T47D (cell line): Measurements from ENCODE around the gene ACSF3.
A peak's percentile ranks its signal among the peaks of the same experiment; 100 is the strongest.
"Not testable (repeated sequence)": the region's sequence is repeated elsewhere in the genome, so short reads cannot be mapped to it uniquely, and the experiment has no call there.

ENCODE experiments used
- DNase-seq, 2 experiments: peaks; one replicate each; pipeline versions ENCODE4 v3.0.0 to v3.0.0-alpha.2; 2011 to 2012; ENCODE audit warnings: low read depth in 1 of 2, low spot score in 1 of 2
- JUND ChIP-seq: IDR thresholded peaks from 2 replicates; pipeline ENCODE4 v1.6.1; 2012; ENCODE audit warnings: low read depth
- in situ Hi-C: cut with HindIII; loops from 2 replicates; pipeline ENCODE4 v1.10.0; 2016; ENCODE audit warnings: low sequenced_read_pairs, low pct_unique_long_range_greater_than_20kb

The ACSF3 gene

DNA sequence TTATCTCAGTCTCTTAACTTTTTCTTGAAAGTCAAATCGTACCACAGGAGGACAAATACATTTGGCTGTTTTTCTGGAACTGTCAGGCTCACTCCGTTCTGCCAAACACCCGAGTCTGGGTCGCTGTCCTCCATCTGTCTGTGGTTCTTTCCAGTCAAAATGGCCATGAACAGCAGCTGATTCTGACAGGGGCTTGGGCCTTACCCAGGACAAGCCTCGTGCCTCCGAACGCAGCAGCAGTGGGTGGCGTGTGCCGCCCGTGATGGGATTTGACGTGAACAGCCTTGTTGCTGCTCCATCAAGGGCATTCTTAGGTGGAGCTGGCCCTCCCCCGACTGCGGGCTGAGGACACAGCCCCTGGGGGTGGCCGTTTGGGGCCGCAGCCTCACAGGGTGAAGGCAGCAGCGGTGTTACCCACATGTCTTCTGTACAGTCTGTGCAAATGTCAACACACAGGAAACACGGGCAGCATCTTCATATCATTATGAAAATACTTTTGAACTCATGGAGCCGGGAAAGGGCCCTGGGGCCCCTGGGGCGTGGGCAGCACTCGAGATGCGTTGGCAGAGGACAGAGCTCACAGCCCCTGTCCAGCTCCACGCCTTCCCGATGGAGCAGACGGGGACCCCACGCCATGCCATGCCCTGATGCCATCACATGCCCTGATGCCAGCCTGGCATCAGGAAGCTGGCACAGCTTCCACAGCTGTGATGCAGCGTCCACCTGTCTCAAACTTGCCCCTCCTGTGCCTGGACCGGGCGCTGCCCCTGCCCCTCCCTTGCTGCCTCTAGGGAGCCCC lies 8.6 kb upstream of the ACSF3 start:
- no peak for DNase-seq
- TF ChIP-seq JUND: no peak
- in situ Hi-C loops: no loop called here

DNA sequence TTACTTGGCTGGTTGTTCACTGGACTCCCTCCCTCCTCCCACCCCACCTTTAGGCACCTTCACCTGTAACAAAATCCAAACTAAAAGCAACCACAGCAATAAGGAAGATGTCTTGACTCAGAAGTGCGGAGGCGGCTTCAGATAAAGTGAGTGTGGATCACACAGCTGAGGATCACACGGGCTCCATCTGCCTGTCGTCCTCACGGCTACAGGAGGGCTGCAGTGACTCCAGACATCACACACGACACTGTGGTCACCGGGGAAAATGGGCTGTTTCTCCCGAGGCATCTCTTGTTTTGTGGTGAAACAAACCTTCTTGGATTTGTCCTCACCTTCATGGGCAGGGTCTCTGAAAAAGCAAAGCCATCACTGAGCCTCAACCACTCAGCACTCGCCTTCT lies 7.9 kb upstream of the ACSF3 start:
- in situ Hi-C loops: no loop called here
- DNase-seq: no peak
- no peak for TF ChIP-seq JUND

DNA sequence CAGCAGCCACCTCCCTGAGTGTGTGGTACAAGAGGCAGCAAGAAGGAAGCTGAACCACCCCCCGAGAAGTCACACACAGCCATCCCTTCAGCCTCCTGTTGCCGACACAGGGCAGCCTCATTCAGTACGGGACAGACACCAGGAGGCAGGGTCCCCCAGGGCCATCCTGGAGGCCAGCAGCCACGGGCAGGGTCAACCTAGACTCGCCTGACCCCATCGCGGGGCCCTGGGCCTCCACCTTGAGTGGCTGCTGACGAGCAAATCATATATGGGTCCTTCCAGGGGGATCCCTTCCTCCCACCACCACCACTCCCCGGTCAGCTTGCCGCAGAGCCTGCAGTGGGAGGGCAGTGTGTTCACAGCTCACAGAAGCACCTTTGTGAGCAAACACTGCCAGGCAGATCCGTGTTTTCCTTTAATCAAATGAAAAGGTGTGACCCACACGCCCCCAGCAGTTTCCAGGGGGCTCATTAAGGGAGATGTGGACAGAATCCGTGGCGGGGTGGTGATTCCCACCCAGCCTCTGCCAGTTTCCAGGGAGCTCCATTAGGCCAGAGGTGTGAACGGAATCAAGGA lies 5.6 kb upstream of the ACSF3 start:
- in situ Hi-C loops: no loop called here
- no peak for TF ChIP-seq JUND
- DNase-seq: no peak

DNA sequence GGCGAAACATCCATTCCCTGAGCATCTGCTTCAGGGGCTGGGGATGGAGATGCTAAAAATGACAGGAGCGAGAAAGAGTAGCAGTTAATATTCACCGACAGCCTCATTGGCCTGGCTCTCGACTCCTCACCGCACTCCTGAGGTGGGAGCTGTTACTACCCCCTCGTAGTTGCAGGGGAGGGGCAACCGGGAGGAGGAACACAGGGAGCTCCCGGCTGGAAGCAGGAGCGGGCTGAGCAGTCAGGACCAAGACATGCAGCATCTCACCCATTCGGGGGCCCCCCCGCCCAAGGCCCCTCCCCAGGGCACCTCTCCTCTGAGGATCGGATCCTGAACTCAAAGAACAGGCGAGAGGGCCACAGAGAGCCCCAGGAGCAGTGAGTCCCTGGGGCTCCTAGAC lies 4.5 kb upstream of the ACSF3 start:
- no peak for TF ChIP-seq JUND
- no peak for DNase-seq
- in situ Hi-C loops: no loop called here

DNA sequence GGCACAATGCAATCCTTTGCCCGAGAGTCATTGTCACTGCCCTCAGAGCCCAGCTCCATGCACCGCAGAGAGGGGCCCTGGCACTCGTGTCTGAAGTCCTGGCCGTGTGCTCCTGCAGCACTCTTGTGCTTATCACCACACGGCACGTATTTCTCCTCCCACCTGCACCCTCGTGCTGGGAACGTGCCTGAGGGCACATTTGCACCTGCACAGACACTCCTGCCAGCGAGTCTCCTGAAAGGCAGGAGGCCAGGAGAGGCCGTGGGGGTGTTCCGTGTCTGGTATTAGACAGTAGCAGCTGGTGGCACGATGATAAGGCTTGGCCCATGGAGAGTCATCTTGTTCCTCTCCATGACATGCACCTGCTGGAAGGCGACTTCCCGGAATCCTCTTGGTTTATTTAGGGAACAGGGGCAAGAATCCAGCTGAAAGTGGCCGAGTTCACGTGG lies 3.4 kb upstream of the ACSF3 start:
- no peak for DNase-seq
- in situ Hi-C loops: no loop called here
- no peak for TF ChIP-seq JUND

DNA sequence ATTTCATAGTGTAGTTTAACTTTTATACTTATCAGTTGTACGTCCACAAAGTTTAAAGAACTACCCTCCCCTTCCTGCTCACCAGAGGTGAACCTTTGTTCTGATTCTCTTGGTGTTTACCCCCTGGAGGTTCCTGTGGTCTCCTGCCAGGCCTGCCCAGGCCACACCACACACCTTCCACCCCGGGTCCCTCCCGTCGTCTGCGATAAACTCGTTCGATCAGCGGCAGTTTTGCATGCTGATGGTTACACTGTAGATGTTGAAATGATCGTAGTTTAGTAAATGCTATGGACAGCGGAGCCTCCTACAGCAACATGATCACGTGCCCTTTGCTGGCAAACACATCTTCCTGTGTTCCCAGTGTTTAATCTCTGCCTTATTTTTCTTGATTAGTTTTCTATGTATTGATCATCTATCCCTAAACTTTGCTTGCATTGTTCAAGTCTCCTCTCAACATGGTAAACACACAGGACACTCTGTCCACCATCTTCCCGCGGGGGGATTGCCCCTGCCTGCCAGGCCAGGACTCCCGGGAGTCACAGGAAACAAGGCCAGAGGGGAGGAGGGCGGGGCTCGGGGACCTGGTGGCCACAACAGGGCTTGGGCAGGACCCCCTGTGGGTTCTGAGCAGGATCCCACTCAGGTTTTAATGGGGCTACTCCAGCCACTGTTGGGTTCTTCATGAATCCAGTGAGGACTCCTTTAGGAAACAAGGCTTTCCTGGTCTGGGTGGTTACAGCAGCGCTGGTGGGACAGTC lies 2.8 kb upstream of the ACSF3 start:
- no peak for TF ChIP-seq JUND
- no peak for DNase-seq
- in situ Hi-C loops: no loop called here

DNA sequence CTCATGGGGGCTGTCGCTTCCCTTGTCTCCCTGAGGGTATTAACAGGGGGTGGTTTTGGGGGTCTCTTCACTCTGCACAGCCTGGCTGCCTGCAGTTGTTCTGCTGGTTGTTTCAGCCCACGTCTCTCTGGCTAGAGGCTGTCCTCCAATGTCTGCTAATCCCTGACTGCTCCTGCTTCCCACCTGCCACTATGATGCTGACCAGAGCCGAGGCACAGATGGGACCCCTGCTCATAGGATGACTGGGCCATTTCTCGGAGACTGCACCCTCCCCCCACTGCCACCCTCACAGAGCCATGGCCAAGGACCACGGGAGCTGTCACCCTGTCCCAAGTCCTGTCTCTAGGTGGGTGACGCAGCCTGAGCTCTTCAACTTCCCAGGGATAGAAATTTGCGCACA lies 1.6 kb upstream of the ACSF3 start:
- in situ Hi-C loops: no loop called here
- no peak for TF ChIP-seq JUND

DNA sequence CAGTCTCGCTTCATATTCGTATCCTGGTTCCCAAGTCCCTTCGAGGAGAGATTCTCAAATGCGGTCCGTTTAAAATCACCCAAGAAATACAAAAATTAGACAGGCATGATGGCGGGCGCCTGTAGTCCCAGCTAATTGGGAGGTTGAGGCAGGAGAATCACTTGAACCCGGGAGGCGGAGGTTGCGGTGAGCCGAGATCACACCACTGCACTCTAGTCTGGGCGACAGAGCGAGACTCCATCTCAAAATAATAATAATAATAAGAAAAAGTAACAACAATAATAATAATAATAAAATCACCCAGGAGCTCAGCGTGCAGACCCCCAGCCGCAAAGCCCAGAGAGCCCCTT lies 425 bp upstream of the ACSF3 start:
- DNase-seq, in situ Hi-C loops: not testable (repeated sequence)

More for the DNA sequence above, 1.6 kb upstream of the ACSF3 start:
- no peak for DNase-seq

DNA sequence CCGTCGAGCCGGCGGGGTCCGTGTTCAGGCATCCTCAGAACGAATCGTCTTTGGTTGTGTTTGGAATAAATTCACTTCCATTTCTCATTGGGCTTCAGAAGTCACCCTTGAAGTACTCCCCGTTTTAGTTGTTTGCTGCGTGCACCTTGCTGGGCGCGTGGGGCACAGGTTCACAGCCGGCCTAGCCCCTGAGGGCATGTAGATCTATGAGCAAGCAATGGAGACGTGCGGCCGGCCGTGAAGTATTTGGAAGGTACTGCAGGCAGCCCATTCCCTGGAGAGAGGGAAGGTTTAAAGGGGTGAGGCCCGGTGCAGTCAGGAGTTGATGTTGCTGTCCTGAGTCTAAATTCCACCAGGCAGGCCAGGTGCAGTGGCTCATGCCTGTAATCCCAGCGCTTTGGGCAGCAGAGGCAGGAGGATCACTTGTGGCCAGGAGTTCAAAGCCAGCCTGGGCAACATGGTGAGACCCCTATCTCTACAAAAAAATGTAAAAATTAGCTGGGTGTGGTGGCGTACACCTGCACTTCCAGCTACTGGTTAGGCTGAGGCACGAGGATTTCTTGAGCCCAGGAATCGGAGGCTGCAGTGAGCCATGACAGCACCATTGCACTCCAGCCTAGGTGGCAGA lies 714 bp downstream of the ACSF3 start:
- TF ChIP-seq JUND: no peak
- peak; percentile 63 to 64 for DNase-seq
- in situ Hi-C loops: no loop called here

DNA sequence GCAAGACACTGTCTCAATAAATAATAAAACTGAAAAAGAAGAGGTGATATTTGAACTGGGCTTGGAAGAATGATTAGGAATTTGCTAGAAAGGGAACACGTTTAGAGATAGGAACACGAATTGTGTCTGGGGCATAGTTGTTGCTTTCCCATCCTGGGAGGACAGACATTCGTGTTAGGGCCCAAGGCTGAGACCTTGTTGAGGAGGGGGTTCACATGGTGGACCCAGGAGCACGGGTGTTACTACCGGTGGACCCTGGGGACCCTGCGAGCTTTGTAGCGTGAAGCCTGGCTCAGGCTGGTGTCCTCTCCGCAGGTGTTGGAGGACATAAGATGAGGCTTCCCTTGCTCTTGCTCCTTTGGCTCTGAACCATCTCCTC lies 1.2 kb downstream of the ACSF3 start:
- no peak for TF ChIP-seq JUND
- DNase-seq: no peak
- in situ Hi-C loops: no loop called here

DNA sequence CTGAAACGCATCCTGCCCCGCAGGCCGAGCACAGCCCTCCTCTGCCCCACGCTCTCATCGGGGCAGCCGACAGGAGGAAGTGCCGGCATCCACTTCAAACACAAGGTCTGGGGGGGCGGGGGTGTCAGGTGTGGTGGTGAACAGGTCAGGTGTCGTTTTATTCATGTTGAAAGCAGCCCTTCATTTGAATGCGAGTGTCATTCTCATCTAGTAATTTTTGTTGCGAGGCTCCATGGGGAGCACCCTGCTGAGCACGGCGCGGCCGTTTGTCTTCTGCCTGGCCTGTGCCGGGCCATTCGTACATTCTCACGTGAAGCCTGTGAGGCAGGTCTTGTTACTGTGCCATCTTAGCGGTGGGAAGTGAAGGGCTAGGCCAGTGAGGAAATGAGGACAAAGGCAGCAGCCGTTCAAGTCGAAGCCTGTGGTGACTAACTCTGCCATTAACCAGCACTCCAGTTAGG lies 1.9 kb downstream of the ACSF3 start:
- TF ChIP-seq JUND: no peak
- no peak for DNase-seq
- in situ Hi-C loops: no loop called here

DNA sequence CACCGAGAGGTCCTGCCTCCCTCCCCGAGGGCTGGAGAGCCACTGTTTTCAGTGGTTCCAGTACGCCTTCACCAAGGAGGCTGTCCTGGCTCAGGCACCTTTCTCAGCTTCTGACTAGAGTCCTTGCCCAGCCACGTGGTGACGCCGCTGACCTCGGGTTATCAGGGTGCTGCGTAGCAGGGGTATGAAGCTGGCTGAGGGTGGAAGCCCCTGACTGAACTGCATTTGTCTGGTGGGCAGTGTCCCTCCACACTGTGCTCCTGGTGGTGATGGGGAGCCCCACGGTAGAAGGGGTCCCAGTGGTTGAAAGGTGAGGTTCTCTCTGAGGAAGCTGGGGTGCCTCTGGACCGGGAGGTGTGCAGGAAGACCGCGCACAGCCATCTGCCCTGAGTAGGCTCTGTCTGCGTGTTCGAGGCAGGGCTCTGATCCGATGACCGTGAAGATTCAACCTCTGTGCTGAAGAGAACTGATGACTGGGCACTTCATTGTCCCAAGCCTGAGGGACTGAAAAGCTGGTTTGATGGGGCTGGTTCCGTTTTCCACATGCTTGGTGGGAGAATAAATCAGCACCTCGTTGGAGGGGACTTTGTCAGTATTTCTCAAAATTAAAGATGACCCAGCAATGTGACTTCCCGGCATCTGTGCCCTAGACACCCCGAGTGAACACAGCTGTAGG lies 2.5 kb downstream of the ACSF3 start:
- TF ChIP-seq JUND: no peak
- in situ Hi-C loops: no loop called here
- DNase-seq: no peak
